Activated naive CD4-positive, alpha-beta T cell treated with anti-CD3 and anti-CD28 coated beads, Interleukin-2, amount 50 U/mL, for 16 hours (primary cell): ENCODE measurements around the gene CDKAL1.
"Not testable (repeated sequence)": the region's sequence is repeated elsewhere in the genome, so short reads cannot be mapped to it uniquely, and the experiment has no call there.

ENCODE experiments used
- DNase-seq: peaks from one replicate; pipeline ENCODE4 v3.0.0-alpha.2; 2020

The CDKAL1 gene

GRCh38 chr6:20599302-20600051 is 65.2 kb downstream of the CDKAL1 start:
- no peak for DNase-seq

DNA sequence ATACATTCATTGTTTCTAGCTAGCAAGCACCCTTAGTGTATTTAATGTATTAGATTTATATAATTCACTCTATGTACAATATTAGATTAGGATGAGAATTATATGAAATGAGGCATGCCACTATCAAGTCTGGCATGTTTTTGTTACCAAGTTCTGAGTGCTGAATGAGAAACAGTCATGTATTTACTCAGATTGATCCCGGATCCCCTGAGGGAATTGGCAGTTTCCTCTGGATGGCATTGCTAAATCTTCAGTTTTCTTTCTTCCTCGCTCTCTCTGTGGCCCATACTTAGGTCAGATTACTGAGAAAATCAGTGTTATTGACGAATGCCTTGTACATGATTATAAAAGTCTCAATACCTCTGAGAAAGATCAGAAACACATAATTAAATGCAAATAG is 66.6 kb downstream of the CDKAL1 start:
- DNase-seq = no peak

- DNase-seq = no peak
Observed at GRCh38 chr6:20604159-20604558, 69.9 kb downstream of the CDKAL1 start.

DNA sequence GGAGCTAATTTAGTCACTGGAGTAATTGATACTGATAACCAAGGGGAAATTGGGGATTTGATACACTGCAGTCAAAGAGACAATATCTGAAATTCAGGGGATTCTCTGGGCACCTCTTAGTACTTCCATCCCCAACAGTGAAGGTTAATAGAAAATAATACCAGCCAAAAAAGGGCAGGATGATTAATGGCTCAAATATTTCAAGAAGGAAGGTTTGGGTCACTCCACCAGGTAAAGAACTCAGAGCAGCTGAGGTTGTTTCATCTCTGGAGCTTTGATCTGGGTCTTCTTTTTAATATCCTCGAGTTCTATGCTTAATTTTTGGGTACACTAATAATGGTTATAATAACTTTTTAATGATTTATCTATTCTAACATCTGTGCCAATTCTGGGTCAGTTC is 70.8 kb downstream of the CDKAL1 start:
- no peak for DNase-seq

DNA sequence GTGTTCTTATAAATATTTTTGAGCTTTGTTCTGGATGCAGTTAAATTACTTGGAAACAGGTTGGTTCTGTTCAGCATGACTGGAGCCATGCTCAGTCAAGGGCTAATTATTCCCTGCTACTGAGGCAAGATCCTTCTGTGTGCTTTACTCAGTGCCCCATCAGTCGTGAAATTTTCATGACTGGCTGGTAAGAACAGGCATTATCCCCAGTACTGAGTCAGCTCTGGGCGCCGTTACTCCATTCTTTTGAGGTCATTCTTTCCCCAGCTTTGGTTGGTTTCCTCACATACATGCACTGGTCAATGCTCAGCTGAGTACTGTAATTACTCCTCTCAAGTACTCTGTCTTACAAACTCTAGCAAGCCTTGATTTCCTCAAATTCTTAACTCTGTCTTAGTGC is 71.3 kb downstream of the CDKAL1 start:
- DNase-seq = no peak

GRCh38 chr6:20606831-20607230 is 72.6 kb downstream of the CDKAL1 start:
- no peak for DNase-seq

DNA sequence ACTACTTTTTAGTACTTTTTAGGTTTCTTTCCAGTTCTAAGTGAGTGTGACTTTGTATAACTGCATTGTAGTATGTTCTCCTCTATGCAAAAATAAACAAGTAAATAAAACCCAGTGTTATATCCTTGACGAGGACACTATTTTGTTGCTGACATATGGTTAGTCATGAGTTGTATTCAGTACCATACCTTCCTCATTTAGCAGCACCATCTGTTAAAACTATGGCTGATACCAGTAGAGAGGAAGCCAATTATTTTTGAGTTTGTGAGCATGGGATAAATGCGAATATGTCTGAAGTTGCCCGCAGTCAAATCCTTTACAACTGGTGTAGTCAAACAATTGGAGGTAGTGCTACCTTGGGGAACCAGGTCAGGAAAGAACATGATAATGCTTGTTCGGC is 74.1 kb downstream of the CDKAL1 start:
- DNase-seq = no peak

DNA sequence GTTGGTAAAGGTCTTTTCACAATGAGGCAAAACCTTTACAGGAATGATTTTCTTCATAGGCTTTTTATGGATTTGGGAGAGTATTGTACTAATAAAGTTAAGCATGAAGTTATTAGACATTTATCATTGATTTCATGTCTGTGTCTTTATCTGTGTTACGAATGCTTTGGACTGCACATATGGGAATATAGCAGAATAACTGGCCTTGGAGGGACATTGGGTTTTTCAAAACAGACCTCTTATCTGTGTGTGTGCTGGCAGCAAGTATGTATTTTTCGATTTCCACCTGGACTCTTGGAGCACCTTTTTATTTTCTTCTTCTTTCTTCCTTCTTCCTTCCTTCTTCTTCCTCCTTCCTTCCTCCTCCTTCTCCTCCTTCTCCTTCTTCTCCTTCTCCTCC is 74.6 kb downstream of the CDKAL1 start:
- no peak for DNase-seq

DNA sequence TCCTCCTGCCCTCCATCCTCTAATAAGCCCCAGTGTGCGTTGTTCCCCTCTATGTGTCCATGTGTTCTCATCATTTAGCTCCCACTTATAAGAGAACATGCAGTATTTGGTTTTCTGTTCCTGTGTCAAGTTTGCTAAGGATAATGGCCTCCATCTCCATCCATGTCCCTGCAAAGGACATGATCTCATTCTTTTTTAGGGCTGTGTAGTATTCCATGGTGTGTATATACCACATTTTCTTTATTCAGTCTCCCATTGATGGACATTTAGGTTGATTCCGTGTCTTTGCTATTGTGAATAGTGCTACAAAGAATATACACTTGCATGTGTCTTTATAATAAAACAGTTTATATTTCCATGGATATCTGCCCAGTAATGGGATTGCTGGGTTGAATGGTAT is 75.7 kb downstream of the CDKAL1 start:
- DNase-seq = not testable (repeated sequence)

GRCh38 chr6:20610636-20611370 is 76.5 kb downstream of the CDKAL1 start:
- DNase-seq = no peak

DNA sequence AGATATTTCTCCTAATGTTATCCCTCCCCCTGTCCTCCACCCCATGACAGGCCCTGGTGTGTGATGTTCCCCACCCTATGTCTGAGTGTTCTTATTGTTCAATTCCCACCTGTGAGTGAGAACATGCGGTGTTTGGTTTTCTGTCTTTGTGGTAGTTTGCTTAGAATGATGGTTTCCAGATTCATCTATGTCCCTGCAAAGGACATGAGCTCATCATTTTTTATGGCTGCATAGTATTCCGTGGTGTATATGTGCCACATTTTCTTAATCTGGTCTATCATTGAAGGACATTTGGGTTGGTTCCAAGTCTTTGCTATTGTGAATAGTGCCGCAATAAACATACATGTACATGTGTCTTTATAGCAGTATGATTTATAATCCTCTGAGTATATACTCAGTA is 83.3 kb downstream of the CDKAL1 start:
- not testable (repeated sequence) for DNase-seq

DNA sequence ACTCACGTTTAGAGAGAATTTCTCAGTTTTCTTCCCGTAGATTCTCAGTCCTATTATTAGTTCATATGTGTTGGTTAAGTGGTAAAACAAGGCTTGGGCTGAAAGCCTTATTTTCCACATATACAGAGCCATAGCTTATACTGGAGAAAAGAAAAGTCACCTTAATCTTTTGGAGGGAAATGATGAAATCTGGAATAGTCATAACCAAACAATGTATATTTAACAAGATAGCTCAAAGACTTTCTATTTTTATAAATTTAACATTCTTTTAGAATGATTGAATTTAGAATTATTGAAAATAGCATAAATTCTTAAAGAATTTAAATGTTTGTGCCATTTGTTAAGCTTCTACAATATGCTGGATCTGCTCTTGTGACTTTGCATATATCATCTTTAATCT is 85.8 kb downstream of the CDKAL1 start:
- DNase-seq = no peak

DNA sequence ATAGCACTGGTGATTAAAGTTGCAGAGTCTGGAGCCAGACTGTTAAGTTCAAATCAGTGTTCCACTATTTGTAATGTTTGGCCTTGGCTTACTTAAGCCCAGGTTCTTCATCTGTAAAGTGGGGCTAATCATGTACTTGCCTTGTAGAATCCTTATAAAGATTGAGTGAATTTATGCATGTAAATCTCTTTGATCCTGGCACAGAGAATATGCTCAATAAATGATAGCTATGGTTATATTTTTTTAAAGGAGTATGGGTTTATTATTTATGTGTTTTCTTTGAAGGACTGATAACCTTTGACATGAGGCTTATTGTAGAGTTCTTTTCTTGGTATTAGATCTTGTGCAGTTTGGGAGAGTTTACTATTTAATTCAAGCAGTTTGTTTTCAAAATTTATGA is 89.5 kb downstream of the CDKAL1 start:
- DNase-seq = no peak

DNA sequence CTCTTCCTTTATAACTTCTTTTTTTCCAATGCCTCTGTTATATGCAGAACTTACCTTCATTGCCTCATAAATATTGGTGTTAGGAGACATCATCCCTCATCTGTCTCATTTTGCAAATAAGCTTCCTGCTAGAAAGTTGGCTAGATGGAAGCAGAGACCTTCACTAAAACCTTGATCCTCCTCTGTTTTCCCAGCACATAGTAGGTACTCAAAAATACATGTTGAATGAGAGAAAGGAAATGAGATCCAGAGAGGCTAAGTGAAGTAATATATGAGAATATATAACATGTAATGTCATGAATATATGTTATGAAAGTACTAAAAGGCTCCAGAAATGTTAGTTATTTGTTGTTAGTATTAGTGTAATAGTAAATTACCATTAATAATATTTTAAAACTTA is 91.9 kb downstream of the CDKAL1 start:
- no peak for DNase-seq

DNA sequence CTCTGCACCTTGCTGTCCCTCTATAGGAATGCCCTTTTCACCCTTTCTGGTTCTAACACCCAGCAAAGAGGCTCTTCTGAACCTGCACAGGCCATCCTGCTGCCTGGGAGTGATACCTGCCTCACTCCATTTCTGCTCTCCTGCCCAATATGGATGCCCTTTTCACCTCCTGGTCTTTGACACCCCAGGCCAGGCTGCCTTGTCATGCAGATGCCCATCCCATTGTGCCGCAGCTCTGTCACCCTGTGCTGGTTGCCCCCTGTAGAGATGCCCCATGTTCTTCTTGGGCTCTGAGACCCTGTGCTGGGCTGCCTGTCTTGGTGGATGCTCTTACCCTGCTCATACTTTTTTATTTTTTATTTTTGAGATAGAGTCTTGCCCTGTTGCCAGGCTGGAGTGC is 95.3 kb downstream of the CDKAL1 start:
- no peak for DNase-seq

GRCh38 chr6:20630136-20630535 is 95.9 kb downstream of the CDKAL1 start:
- DNase-seq = no peak

DNA sequence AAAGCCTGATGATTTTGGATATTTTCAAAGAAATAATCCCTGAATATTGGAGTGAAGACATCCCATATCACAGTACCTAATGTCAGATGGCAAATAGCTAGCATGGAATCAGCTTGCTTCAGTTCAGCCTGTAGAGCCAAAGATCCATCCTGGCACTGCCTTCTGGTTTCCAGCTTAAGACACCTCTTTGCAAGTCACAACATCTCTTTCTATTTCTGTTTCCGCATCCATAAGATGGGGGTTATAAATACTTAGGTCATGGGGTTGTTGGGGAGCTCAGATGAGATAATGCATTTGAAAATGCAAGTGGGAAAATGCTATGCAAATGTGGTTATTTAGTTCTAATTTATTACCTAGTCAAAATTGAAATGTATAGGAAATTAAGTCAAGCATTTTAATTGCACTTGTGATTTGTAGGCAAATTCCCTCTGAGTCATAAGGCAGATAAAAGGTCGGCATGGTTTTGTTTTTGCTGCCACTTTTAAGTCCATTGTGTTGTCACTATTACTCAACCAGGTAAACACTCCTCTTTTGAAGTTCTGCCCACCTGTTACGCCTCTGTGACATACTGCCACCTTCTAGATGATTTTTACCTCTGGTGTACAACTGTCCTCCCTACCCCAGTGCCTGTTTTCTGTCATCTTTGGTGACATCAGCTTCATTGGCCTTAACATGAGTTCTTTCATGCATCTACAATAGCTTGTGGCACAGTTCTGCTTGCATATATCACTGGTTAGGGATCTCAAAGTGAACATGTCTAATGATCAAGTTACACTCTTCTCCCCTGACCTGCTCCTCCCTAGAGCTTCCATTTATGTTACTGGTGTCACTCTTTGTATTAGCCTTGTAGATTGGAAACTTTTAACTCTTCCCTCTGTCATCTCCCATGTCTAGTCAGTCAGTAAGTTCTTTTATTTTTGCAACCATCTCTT is 96.6 kb downstream of the CDKAL1 start:
- DNase-seq = peak; percentile 16

DNA sequence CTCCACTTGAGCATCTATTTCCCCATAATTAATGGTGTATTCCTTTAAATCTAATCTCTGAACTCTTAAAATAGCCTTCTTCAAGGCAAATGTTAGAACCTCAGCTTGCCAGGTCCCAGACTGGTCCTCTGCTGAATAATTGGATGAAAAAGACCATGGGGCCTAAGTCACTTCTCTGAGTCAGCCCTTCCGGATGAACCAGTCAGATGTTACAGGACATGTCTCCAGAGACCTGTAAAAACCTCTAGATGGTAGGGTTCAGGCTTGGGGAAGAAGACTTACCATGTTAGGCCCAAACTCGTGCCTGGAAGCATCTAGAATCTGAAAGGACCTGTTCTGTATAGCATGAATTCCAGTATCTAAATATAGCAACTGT is 97.3 kb downstream of the CDKAL1 start:
- no peak for DNase-seq

DNA sequence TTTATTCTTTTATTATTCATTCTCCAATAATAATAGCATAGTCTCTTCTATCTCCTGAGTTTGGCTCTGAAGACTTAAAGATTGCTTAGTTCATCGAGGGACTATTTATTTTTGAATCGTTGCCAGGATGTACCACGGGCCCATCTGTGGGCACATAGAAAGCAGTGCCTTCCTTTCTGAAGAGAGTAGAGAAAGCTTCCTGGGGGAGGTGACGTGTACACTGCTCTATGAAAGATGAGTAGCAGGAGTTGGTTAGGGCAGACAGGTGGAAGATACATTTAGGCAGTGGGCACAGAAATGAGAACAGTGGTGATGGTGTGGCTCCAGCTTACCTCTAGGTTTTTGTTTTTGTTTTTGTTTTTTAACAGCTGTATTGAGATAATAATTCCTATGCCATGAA is 98.4 kb downstream of the CDKAL1 start:
- no peak for DNase-seq

- no peak for DNase-seq
Observed at GRCh38 chr6:20633566-20634340, 99.5 kb downstream of the CDKAL1 start.

GRCh38 chr6:20639161-20639560 is 104.9 kb downstream of the CDKAL1 start:
- no peak for DNase-seq

GRCh38 chr6:20640181-20640580 is 105.9 kb downstream of the CDKAL1 start:
- no peak for DNase-seq

- no peak for DNase-seq
Observed at GRCh38 chr6:20642441-20642840, 108.2 kb downstream of the CDKAL1 start.
